H1 (cell line): ENCODE results near the gene CLDN15.

Experiments used
- CEBPB ChIP-seq: IDR thresholded peaks from 2 replicates; pipeline ENCODE4 v1.6.1; 2012; ENCODE audit warnings: low read depth, low read length
- CREB1 ChIP-seq: IDR thresholded peaks from 2 replicates; pipeline ENCODE4 v1.6.1; 2012; ENCODE audit warnings: inconsistent platforms
- EGR1 ChIP-seq: IDR thresholded peaks from 2 replicates; pipeline ENCODE4 v1.6.1; 2011; ENCODE audit warnings: low read depth, low read length, borderline replicate concordance
- EP300 ChIP-seq, 2 experiments: IDR thresholded peaks; 1 replicate in 1 of 2; 2 replicates in 1 of 2; pipeline ENCODE4 v1.6.1; 2011 to 2012; ENCODE audit warnings: low read depth in 2 of 2, low read length in 2 of 2, mild to moderate bottlenecking in 2 of 2, borderline replicate concordance in 1 of 2, inconsistent platforms in 1 of 2, moderate library complexity in 1 of 2
- NANOG ChIP-seq: IDR thresholded peaks from 2 replicates; pipeline ENCODE4 v1.6.1; 2011; ENCODE audit warnings: low read length, low read depth, mild to moderate bottlenecking, inconsistent platforms; ENCODE audit not compliant: insufficient read depth, poor library complexity, severe bottlenecking
- POLR2A ChIP-seq, 2 experiments: IDR thresholded peaks; 1 replicate in 1 of 2; 2 replicates in 1 of 2; pipeline ENCODE4 v1.6.1; 2011; ENCODE audit warnings: low read depth in 2 of 2, low read length in 2 of 2, mild to moderate bottlenecking in 2 of 2; ENCODE audit errors: control extremely low read depth in 1 of 2
- POLR2AphosphoS5 ChIP-seq: IDR thresholded peaks from 2 replicates; pipeline ENCODE4 v1.6.1; 2011; ENCODE audit warnings: low read depth, low read length
- RAD21 ChIP-seq, 2 experiments: IDR thresholded peaks in 1 of 2; conservative IDR thresholded peaks in 1 of 2; 2 replicates each; pipeline ENCODE4 v1.6.1; 2011; ENCODE audit warnings: low read depth in 2 of 2, low read length in 2 of 2, improper control_type of control experiment in 1 of 2, inconsistent platforms in 1 of 2, mild to moderate bottlenecking in 1 of 2, moderate library complexity in 1 of 2
- RBBP5 ChIP-seq: IDR thresholded peaks from 2 replicates; pipeline ENCODE4 v1.7.1; 2012; ENCODE audit warnings: low read depth, mild to moderate bottlenecking, inconsistent platforms, low read length, moderate library complexity, borderline replicate concordance
- YY1 ChIP-seq: IDR thresholded peaks from 2 replicates; pipeline ENCODE4 v1.6.1; 2011; ENCODE audit warnings: low read depth, mild to moderate bottlenecking, low read length
- TF ChIP-seq, protein P1 (sequence below): IDR thresholded peaks from 2 replicates; pipeline ENCODE4 v1.6.1; 2012; ENCODE audit warnings: inconsistent platforms
- TF ChIP-seq, protein P2 (sequence below), 3 experiments: IDR thresholded peaks; 1 replicate in 2 of 3; 2 replicates in 1 of 3; pipeline versions ENCODE4 v1.5.1 to v1.6.1; 2011; ENCODE audit warnings: low read length in 3 of 3, mild to moderate bottlenecking in 3 of 3, inconsistent platforms in 2 of 3, low read depth in 1 of 3, moderate library complexity in 1 of 3; ENCODE audit not compliant: insufficient read depth in 1 of 3; ENCODE audit errors: control extremely low read depth in 1 of 3

GRCh38 chr7:101235050-101235449, 2.6 kb downstream of the CLDN15 start:
- TF ChIP-seq POLR2AphosphoS5 (no peak), CREB1 (no peak), RAD21 (IDR thresholded peaks at IDR 0.05 in 1 of 2, conservative IDR thresholded peaks at IDR 0.05 in 1 of 2; ENCODE audit: low read depth in 2 of 2, low read length in 2 of 2) (peak; percentile 69 to 78), EP300 (IDR thresholded peaks at IDR 0.05; ENCODE audit: borderline replicate concordance in 1 of 2, low read depth in 2 of 2, low read length in 2 of 2) (no peak), CEBPB (no peak), POLR2A (IDR thresholded peaks at IDR 0.05; ENCODE audit: control extremely low read depth in 1 of 2, low read depth in 2 of 2, low read length in 2 of 2) (no peak), RBBP5 (no peak), YY1 (no peak), EGR1 (no peak), NANOG (no peak)
- TF ChIP-seq, protein P1, sequence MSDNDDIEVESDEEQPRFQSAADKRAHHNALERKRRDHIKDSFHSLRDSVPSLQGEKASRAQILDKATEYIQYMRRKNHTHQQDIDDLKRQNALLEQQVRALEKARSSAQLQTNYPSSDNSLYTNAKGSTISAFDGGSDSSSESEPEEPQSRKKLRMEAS, result no peak
- TF ChIP-seq, protein P2, sequence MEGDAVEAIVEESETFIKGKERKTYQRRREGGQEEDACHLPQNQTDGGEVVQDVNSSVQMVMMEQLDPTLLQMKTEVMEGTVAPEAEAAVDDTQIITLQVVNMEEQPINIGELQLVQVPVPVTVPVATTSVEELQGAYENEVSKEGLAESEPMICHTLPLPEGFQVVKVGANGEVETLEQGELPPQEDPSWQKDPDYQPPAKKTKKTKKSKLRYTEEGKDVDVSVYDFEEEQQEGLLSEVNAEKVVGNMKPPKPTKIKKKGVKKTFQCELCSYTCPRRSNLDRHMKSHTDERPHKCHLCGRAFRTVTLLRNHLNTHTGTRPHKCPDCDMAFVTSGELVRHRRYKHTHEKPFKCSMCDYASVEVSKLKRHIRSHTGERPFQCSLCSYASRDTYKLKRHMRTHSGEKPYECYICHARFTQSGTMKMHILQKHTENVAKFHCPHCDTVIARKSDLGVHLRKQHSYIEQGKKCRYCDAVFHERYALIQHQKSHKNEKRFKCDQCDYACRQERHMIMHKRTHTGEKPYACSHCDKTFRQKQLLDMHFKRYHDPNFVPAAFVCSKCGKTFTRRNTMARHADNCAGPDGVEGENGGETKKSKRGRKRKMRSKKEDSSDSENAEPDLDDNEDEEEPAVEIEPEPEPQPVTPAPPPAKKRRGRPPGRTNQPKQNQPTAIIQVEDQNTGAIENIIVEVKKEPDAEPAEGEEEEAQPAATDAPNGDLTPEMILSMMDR (IDR thresholded peaks at IDR 0.05; ENCODE audit: control extremely low read depth in 1 of 3, insufficient read depth in 1 of 3, low read depth in 1 of 3, low read length in 3 of 3), result peak in 2 of 3 experiments; percentile 73; a peak in 3 of 4 replicates
